ENCODE data around the gene STARD5.
A peak's percentile ranks its signal among the peaks of the same experiment; 100 is the strongest.

DNA sequence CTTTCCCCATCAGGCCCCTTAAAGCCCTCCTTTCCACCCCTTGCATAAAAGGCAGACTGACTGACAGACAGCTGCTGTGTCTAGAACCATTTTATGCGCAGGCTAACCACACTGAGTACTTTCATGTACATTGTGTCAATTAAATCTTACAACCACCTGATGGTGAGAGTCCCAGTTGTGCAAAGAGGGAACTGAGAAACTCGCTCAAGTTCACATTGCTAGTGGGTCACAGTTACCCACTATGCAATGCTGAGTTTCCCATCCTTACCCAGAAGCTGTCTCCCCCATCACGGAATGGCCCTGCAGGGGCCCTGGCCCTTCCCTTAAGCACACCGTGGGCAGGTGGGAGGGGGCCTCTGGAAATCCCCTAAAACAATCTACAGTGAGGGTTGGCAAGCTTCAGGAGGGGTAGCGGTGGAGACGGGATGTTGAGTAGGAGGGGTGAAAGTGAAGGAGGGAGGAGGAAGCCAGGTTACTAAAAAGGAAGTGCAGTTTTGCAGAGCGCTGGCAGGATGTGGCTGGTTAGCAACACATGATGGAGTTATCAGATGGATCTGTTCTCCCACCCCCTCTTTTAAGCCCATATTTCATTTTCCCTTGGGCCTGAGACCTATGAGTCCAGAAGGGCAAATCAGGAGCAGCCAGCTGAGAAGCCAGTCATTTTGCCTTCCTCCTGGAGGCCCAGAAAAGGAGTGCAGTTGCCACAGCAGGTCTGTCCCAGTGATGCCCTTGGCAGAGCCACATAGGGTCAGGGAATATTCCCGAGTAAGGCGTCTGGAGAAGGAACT is 30.0 kb downstream of the STARD5 start:
- TF ChIP-seq POLR2AphosphoS5 (IDR thresholded peaks at IDR 0.05) (no peak), POLR2A (IDR thresholded peaks at IDR 0.05) (peak in 1 of 2 donors; percentile 25), EP300 (IDR thresholded peaks at IDR 0.05) (no peak)
- TF ChIP-seq, protein P1, sequence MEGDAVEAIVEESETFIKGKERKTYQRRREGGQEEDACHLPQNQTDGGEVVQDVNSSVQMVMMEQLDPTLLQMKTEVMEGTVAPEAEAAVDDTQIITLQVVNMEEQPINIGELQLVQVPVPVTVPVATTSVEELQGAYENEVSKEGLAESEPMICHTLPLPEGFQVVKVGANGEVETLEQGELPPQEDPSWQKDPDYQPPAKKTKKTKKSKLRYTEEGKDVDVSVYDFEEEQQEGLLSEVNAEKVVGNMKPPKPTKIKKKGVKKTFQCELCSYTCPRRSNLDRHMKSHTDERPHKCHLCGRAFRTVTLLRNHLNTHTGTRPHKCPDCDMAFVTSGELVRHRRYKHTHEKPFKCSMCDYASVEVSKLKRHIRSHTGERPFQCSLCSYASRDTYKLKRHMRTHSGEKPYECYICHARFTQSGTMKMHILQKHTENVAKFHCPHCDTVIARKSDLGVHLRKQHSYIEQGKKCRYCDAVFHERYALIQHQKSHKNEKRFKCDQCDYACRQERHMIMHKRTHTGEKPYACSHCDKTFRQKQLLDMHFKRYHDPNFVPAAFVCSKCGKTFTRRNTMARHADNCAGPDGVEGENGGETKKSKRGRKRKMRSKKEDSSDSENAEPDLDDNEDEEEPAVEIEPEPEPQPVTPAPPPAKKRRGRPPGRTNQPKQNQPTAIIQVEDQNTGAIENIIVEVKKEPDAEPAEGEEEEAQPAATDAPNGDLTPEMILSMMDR (IDR thresholded peaks at IDR 0.05) = no peak
